ENCODE data around the gene EMX2. TPM values are rescaled to one million over a fixed set of nuclear protein-coding genes. Genes with fewer than 3 reads are reported as not detected.

EMX2 gene
- total RNA-seq, 2 donors from 2014 or later, result 0.47 to 0.67 TPM

DNA sequence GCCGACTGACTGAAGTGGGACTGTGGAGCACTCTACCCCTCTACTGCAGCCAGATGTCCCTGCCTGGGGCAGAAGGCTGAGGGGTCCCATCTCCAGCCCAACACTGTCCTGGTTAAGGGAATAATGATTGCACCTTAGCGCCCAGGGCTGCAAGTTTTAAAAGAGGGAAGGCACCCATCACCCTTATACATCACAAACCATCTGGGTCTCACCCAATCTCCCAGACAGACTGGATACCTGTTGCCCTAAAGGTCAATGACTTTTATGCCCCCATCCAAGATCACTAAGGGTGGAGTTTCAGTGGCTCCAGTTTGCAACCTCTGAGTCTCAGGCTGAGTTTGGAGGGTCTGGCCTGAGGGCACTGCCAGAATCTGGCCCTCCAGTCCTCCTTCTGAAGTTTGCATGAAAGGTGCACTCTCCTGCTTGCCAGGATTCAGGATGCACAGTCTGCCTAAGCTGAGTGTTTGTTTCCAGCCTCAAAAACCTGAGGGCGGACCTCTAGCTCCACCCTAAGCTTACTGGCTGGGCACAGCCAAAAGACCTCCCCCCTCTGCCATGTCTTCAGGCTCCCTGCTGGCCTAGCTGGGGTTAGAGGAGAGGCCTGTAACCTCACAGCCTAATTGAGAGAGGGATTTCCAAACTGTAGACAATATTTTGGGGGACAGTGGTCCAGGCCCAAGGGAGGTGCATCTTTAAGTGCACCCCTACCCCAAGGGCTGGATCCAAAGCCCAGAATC lies 2.5 kb upstream of the EMX2 start:
- Histone ChIP-seq H3K4me1 (peaks cover 2 to 53% of the 10 kb centered on the region in 2 donors), H3K4me3 (no peak overlapping the region), H3K27me3 (peaks cover 36 to 55% of the 10 kb centered on the region in 2 donors)

DNA sequence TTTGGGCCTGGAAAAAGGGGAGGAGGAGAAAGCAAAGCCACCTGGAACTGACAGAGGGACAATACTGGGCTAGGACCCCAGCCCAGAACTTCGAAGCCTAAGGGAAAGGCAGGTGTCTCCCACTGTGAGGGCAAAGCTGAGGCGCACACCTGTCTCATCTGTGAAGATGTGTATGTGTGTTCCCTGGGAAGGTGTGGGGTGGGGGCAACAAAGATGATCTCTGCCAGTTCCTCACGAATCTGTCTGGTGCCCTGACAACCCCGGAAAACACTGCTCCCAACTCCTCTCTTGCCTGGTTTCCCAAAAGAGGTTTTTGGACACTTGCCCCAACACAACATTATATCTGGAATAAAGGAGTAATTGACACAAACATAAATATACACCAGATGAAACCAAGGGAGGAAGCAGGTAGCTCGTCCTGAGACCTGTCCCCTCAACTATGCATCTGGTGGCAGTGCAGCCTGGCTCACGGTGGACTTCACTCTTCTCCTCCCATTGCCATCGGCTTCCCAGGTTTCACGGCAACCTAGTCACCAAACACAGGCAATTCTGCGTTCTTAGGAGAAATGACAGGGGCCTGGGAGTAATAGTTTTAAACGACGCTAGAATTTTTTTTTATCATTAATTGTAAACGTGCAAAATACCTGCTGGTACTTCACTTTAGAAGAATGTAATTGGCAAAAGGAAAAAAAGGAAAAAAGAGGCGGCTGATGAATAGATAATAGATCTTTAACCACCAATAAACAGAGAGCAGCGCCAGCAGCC lies 1.7 kb upstream of the EMX2 start:
- H3K9me3 ChIP-seq, result no peaks in the 10 kb centered on the region
- TF ChIP-seq, protein P1, sequence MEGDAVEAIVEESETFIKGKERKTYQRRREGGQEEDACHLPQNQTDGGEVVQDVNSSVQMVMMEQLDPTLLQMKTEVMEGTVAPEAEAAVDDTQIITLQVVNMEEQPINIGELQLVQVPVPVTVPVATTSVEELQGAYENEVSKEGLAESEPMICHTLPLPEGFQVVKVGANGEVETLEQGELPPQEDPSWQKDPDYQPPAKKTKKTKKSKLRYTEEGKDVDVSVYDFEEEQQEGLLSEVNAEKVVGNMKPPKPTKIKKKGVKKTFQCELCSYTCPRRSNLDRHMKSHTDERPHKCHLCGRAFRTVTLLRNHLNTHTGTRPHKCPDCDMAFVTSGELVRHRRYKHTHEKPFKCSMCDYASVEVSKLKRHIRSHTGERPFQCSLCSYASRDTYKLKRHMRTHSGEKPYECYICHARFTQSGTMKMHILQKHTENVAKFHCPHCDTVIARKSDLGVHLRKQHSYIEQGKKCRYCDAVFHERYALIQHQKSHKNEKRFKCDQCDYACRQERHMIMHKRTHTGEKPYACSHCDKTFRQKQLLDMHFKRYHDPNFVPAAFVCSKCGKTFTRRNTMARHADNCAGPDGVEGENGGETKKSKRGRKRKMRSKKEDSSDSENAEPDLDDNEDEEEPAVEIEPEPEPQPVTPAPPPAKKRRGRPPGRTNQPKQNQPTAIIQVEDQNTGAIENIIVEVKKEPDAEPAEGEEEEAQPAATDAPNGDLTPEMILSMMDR (IDR thresholded peaks at IDR 0.05), result no peak
- no peak overlapping the region for H3K27ac ChIP-seq
- no peak for DNase-seq (ENCODE audit: low spot score)
- H3K36me3 ChIP-seq, result no peaks in the 10 kb centered on the region
- peaks cover 35 to 55% of the 10 kb centered on the region in 2 donors for H3K27me3 ChIP-seq
- peaks cover 2 to 52% of the 10 kb centered on the region in 2 donors for H3K4me1 ChIP-seq
- H3K4me3 ChIP-seq, result no peak overlapping the region

More for the DNA sequence above, 2.5 kb upstream of the EMX2 start:
- Histone ChIP-seq H3K36me3 (no peaks in the 10 kb centered on the region), H3K9me3 (no peaks in the 10 kb centered on the region), H3K27ac (no peak overlapping the region)
- no peak for DNase-seq (ENCODE audit: low spot score)
- TF ChIP-seq, protein P1 (IDR thresholded peaks at IDR 0.05), result no peak

DNA sequence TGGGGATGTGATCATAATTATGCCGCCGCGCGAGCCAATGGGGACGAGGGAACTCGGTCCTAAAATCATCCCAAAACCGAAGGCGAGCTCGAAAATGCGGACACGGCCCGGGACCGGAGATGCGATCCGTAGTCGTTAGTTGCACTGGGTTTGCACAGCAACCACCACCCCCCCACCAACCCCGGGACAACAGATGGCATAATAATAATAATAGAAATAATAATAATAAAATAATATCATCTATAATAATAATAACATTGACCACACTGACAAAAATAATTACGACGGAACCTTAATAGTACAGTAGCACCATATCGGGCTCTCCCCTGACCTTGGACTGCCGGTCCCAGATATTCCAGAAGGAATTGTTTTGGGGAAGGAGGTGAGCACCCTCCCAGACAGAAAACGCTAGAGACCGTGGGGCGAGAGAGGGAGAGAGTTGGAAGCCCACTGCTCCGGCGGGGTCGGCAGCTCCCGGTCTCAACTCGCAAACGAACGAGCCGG lies 1.1 kb upstream of the EMX2 start:
- Histone ChIP-seq H3K4me3 (peak overlapping the region; percentile 38 to 51), H3K27me3 (peaks cover 34 to 60% of the 10 kb centered on the region in 2 donors), H3K36me3 (no peaks in the 10 kb centered on the region), H3K4me1 (peaks cover 2 to 48% of the 10 kb centered on the region in 2 donors), H3K9me3 (no peaks in the 10 kb centered on the region), H3K27ac (peak overlapping the region; percentile 65 to 70)
- TF ChIP-seq, protein P1 (IDR thresholded peaks at IDR 0.05), result no peak
- DNase-seq (ENCODE audit: low spot score), result peak; percentile 70

DNA sequence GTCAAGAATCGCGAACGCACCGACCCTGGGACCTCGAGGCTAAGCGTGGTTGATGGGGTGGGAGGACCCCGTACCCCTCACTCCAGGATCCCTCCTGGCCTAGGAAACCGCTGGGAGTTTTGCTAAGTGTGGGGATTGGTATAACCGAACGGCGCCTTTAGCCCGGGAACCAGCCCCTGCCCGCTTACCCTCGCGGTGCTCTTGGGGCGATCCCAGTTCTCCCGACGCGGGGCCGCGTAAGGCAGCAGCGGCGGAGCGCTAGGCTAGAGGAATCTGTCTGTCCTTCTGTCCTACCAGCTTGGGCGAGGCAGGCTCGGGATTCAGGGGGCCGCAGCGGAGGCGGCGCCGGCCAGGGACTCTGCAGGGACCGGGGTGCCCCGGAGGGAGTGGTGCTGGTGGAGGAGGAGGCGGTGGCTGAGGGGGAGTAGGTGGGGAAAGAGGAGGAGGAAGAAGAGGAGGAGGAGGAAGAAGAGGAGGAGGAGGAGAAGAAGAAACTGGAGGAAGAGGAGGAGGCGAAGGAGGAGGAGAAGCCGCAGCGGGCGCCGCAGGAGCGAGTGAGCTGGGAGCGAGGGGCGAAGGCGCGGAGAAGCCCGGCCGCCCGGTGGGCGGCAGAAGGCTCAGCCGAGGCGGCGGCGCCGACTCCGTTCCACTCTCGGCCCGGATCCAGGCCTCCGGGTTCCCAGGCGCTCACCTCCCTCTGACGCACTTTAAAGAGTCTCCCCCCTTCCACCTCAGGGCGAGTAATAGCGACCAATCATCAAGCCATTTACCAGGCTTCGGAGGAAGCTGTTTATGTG lies 439 bp upstream of the EMX2 start:
- TF ChIP-seq, protein P1 (IDR thresholded peaks at IDR 0.05), result no peak
- Histone ChIP-seq H3K27ac (peak overlapping the region; percentile 65 to 70), H3K9me3 (no peaks in the 10 kb centered on the region), H3K27me3 (peaks cover 31 to 62% of the 10 kb centered on the region in 2 donors), H3K4me3 (peak overlapping the region; percentile 38 to 51), H3K4me1 (peaks cover 2 to 43% of the 10 kb centered on the region in 2 donors), H3K36me3 (no peaks in the 10 kb centered on the region)
- DNase-seq (ENCODE audit: low spot score), result peak; percentile 71

DNA sequence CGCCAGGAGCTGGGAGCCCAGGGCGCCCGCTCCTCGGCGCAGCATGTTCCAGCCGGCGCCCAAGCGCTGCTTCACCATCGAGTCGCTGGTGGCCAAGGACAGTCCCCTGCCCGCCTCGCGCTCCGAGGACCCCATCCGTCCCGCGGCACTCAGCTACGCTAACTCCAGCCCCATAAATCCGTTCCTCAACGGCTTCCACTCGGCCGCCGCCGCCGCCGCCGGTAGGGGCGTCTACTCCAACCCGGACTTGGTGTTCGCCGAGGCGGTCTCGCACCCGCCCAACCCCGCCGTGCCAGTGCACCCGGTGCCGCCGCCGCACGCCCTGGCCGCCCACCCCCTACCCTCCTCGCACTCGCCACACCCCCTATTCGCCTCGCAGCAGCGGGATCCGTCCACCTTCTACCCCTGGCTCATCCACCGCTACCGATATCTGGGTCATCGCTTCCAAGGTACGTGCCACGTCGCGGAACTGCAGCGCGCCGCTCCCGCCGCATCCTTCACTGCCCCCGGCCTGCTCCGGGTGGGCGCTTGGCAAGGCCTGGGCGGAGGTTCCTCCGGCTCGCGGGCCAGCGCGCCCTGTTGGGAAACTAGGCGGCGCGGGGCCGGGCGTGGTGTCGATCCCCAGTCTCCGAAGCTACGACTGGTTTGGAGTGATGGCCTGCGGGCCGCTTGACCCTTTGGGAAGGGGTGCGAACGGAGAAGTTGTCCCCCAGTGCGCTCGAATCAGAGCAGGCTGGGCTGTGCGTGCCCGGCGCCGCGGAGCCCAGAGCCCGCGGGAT lies 868 bp downstream of the EMX2 start:
- Histone ChIP-seq H3K27me3 (peaks cover 29 to 62% of the 10 kb centered on the region in 2 donors), H3K4me3 (peak overlapping the region; percentile 38 to 51), H3K27ac (peak overlapping the region; percentile 64 to 70), H3K9me3 (no peaks in the 10 kb centered on the region), H3K36me3 (no peaks in the 10 kb centered on the region), H3K4me1 (peaks cover 2 to 38% of the 10 kb centered on the region in 2 donors)
- no peak for DNase-seq (ENCODE audit: low spot score)
- TF ChIP-seq, protein P1 (IDR thresholded peaks at IDR 0.05), result no peak

Measured in right atrium auricular region (tissue), 2 donors.